Epithelial cell of umbilical artery (primary cell): ENCODE measurements around the gene NDUFV3. TPM values are rescaled to one million over a fixed set of nuclear protein-coding genes. Genes with fewer than 3 reads are reported as not detected.

Source experiments
- total RNA-seq: library from RNA; depleted of rRNA; stranded (reverse); fragments of >200 nt; gene quantifications from 2 replicates; pipeline ENCODE4 v1.2.3, GENCODE V29; 2014

The NDUFV3 gene
- 40.9 and 56.8 TPM in 2 replicates for total RNA-seq

GRCh38 chr21:42892931-42893755 is at the start of gene NDUFV3:
NDUFV3 (plus strand) TSS chr21:42893309; CDS start chr21:42893334, 25 bp downstream.

GRCh38 chr21:42878993-42879787 is 13.9 kb upstream of the NDUFV3 start, which contains the start of gene WDR4:
WDR4 (minus strand) TSS chr21:42879539; CDS start chr21:42879495, 44 bp downstream.

GRCh38 chr21:42925114-42925926 is 32.2 kb downstream of the NDUFV3 start, which contains the start of gene ERVH48-1:
ERVH48-1 (minus strand) TSS chr21:42925630; CDS start chr21:42919006, 6,624 bp downstream.

Other genes with a start within 250 kb of the NDUFV3 start
- 0.30 and 1.3 TPM in 2 replicates for gene PDE9A, start 239.7 kb upstream of the NDUFV3 start, total RNA-seq
- gene WDR4, start 13.8 kb upstream of the NDUFV3 start, total RNA-seq, result 13.0 and 25.1 TPM in 2 replicates
- not detected in 2 replicates for gene ERVH48-1, start 32.3 kb downstream of the NDUFV3 start, total RNA-seq
- 5.5 and 8.4 TPM in 2 replicates for gene PKNOX1, start 81.3 kb downstream of the NDUFV3 start, total RNA-seq
- gene CBS, start 182.5 kb downstream of the NDUFV3 start, total RNA-seq, result 39.3 and 84.8 TPM in 2 replicates
- gene U2AF1, start 214.3 kb downstream of the NDUFV3 start, total RNA-seq, result 48.4 and 58.5 TPM in 2 replicates